PC-9 (cell line): ENCODE measurements around the gene SBF2. TPM values are rescaled to one million over a fixed set of nuclear protein-coding genes. Genes with fewer than 3 reads are reported as not detected.
"Not testable (repeated sequence)": the region's sequence is repeated elsewhere in the genome, so short reads cannot be mapped to it uniquely, and the experiment has no call there.

ENCODE experiments used
- BruUV-seq: library from RNA; stranded (reverse); fragments of 400-500 nt; replicated peaks from 2 replicates; lab custom pipeline; 2021; lab: Mats Ljungman, UMichigan
- CTCF ChIA-PET: fragments of 300-600 bp; sonication (Branson Sonifier 250); formaldehyde crosslinking; loops from one replicate; lab custom pipeline; 2022; ENCODE audit warnings: antibody characterized with exemption; lab: Charles Lee
- POLR2A ChIA-PET: fragments of 300-600 bp; sonication (Branson Sonifier 250); formaldehyde crosslinking; loops from one replicate; lab custom pipeline; 2022; ENCODE audit warnings: antibody characterized with exemption; ENCODE audit not compliant: unreplicated experiment; lab: Charles Lee
- DNase-seq, 2 experiments: peaks; one replicate each; pipeline versions ENCODE4 v3.0.0 to v3.0.0-alpha.2; 2015 to 2022; ENCODE audit warnings: mixed read lengths in 1 of 2
- H2AFZ ChIP-seq: fragments of 200-600 bp; sonication (generic); 2 replicates; pipeline ENCODE4 v1.8.1; 2017; ENCODE audit warnings: antibody characterized with exemption
- H3F3A ChIP-seq: fragments of 200-600 bp; sonication (generic); 2 replicates; pipeline ENCODE4 v1.8.1; 2017; ENCODE audit warnings: antibody characterized with exemption, mild to moderate bottlenecking, low read depth; ENCODE audit not compliant: insufficient read depth
- H3K27ac ChIP-seq: fragments of 200-600 bp; sonication (generic); 2 replicates; pipeline ENCODE4 v1.6.1; 2016; ENCODE audit warnings: mixed run types
- H3K27me3 ChIP-seq: fragments of 200-600 bp; sonication (generic); 2 replicates; pipeline ENCODE4 v1.6.1; 2016; ENCODE audit warnings: low read depth, mixed run types; ENCODE audit not compliant: insufficient read depth
- H3K36me3 ChIP-seq: fragments of 200-600 bp; sonication (generic); 2 replicates; pipeline ENCODE4 v1.6.1; 2016; ENCODE audit warnings: low read depth, mixed run types
- H3K4me1 ChIP-seq: fragments of 200-600 bp; sonication (generic); replicated peaks from 2 replicates; pipeline ENCODE4 v1.6.1; 2016; ENCODE audit warnings: mixed run types; ENCODE audit not compliant: insufficient read depth
- H3K4me2 ChIP-seq: fragments of 200-600 bp; sonication (generic); 2 replicates; pipeline ENCODE4 v1.6.1; 2017; ENCODE audit warnings: mixed run types
- H3K4me3 ChIP-seq: fragments of 200-600 bp; sonication (generic); 2 replicates; pipeline ENCODE4 v1.6.1; 2016; ENCODE audit warnings: mixed run types
- H3K79me2 ChIP-seq: fragments of 200-600 bp; sonication (generic); 2 replicates; pipeline ENCODE4 v1.6.1; 2017; ENCODE audit warnings: low read depth, mixed run types
- H3K9me2 ChIP-seq: fragments of 200-600 bp; sonication (generic); 2 replicates; pipeline ENCODE4 v1.8.1; 2017; ENCODE audit warnings: mild to moderate bottlenecking; ENCODE audit not compliant: insufficient read depth
- H3K9me3 ChIP-seq: fragments of 200-600 bp; sonication (generic); 2 replicates; pipeline ENCODE4 v1.8.1; 2016; ENCODE audit warnings: low read depth; ENCODE audit not compliant: insufficient read depth
- H4K20me1 ChIP-seq: fragments of 200-600 bp; sonication (generic); 2 replicates; pipeline ENCODE4 v1.8.1; 2017; ENCODE audit not compliant: insufficient read depth
- EZH2 ChIP-seq: fragments of 200-600 bp; sonication (generic); IDR thresholded peaks from 2 replicates; pipeline ENCODE4 v1.8.0; 2017; ENCODE audit warnings: antibody characterized with exemption, low read depth
- intact Hi-C: fragments of 100-400 bp; cut with micrococcal nuclease; formaldehyde crosslinking; loops from one replicate; pipeline ENCODE4 v1.10.0; 2022; ENCODE audit not compliant: unreplicated experiment
- total RNA-seq: library from RNA; stranded (reverse); gene quantifications from 2 replicates; pipeline ENCODE4 v1.2.3, GENCODE V29; 2021
- TF ChIP-seq, protein P1 (sequence below): fragments of 200-600 bp; sonication (generic); conservative IDR thresholded peaks from 2 replicates; pipeline ENCODE4 v1.6.1; 2017; ENCODE audit warnings: mixed run types, antibody characterized with exemption, mild to moderate bottlenecking, moderate library complexity

Gene SBF2
- total RNA-seq, 1 experiment from 2014 or later = 18.6 TPM

DNA sequence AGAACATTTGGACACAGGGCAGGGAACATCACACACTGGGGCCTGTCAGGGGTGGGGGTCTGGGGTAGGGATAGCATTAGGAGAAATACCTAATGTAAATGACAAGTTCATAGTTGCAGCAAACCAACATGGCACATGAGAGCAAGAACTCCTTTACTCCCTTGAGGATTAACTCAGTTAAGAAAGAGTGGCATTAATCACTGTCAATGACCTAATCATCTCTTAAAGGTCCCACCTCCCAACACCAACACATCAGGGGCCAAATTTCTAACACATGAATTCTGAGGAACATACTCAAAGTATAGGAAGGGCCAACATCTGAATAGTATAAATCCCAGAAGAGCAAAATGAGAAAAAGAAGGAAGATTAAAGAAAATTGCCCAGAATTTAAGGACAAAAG, 357.3 kb downstream of the SBF2 start:
- Histone ChIP-seq H3K4me1 (no peaks in the 10 kb centered on the region), H3K27ac (no peak overlapping the region), H3K27me3 (no peaks in the 10 kb centered on the region), H2AFZ (no peak overlapping the region), H3K4me3 (no peak overlapping the region), H3K9me3 (no peaks in the 10 kb centered on the region), H3K9me2 (no peaks in the 10 kb centered on the region), H3K79me2 (no peaks in the 10 kb centered on the region), H3F3A (no peaks in the 10 kb centered on the region), H4K20me1 (no peaks in the 10 kb centered on the region), H3K4me2 (no peak overlapping the region), H3K36me3 (no peaks in the 10 kb centered on the region)
- ChIA-PET CTCF (no interaction called here), POLR2A (no interaction called here)
- TF ChIP-seq, protein P1, sequence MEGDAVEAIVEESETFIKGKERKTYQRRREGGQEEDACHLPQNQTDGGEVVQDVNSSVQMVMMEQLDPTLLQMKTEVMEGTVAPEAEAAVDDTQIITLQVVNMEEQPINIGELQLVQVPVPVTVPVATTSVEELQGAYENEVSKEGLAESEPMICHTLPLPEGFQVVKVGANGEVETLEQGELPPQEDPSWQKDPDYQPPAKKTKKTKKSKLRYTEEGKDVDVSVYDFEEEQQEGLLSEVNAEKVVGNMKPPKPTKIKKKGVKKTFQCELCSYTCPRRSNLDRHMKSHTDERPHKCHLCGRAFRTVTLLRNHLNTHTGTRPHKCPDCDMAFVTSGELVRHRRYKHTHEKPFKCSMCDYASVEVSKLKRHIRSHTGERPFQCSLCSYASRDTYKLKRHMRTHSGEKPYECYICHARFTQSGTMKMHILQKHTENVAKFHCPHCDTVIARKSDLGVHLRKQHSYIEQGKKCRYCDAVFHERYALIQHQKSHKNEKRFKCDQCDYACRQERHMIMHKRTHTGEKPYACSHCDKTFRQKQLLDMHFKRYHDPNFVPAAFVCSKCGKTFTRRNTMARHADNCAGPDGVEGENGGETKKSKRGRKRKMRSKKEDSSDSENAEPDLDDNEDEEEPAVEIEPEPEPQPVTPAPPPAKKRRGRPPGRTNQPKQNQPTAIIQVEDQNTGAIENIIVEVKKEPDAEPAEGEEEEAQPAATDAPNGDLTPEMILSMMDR = no peak
- TF ChIP-seq EZH2 = no peak
- intact Hi-C loops = no loop called here
- no peak for DNase-seq
- BruUV-seq = no TSS peak

DNA sequence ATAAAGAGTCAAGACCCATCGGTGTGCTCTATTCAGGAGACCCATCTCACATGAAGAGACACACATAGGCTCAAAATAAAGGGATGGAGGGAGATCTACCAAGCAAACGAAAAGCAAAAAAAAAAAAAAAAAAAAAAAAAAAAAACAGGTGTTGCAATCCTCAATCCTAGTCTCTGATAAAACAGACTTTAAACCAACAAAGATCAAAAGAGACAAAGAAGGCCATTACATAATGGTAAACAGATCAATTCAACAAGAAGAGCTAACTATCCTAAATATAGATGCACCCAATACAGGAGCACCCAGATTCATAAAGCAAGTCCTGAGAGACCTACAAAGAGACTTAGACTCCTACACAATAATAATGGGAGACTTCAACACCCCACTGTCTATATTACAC, 361.2 kb downstream of the SBF2 start:
- BruUV-seq, H3K4me3 ChIP-seq, POLR2A ChIA-PET, H3F3A ChIP-seq, H3K9me3 ChIP-seq, intact Hi-C loops, H2AFZ ChIP-seq, H3K4me1 ChIP-seq, CTCF ChIA-PET, H3K9me2 ChIP-seq, H3K79me2 ChIP-seq, DNase-seq, H4K20me1 ChIP-seq, H3K27me3 ChIP-seq, H3K4me2 ChIP-seq, H3K36me3 ChIP-seq, H3K27ac ChIP-seq: not testable (repeated sequence)

DNA sequence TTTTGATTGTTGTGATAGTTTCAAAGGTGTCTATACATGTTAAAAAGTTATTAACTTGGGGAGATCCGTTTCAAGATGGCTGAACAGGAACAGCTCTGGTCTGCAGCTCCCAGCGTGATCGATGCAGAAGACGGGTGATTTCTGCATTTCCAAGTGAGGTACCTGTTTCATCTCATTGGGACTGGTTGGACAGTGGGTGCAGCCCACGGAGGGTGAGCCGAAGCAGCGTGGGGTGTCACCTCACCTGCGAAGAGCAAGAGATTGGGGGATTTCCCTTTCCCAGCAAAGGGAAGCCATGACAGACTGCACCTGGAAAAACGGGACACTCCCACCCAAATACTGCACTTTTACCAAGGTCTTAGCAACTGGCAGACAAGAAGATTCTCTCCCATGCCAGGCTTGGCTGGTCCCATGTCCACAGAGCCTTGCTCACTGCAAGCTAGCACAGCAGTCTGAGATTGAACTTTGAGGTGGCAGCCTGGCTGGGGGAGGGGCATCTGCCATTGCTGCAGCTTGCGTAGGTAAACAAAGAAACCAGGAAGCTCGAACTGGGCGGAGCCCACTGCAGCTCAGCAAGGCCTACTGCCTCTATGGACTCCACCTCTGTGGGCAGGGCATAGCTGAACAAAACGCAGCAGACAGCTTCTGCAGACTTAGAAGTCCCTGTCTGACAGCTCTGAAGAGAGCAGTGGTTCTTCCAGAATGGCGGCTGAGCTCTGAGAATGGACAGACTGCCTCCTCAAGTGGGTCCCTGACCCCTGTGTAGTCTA, 363.3 kb downstream of the SBF2 start:
- H3K4me2 ChIP-seq, POLR2A ChIA-PET, H3F3A ChIP-seq, H4K20me1 ChIP-seq, H3K79me2 ChIP-seq, H3K9me3 ChIP-seq, H3K27me3 ChIP-seq, intact Hi-C loops, BruUV-seq, DNase-seq, H3K9me2 ChIP-seq, H3K27ac ChIP-seq, H3K36me3 ChIP-seq, H3K4me1 ChIP-seq, H2AFZ ChIP-seq, CTCF ChIA-PET, H3K4me3 ChIP-seq: not testable (repeated sequence)

DNA sequence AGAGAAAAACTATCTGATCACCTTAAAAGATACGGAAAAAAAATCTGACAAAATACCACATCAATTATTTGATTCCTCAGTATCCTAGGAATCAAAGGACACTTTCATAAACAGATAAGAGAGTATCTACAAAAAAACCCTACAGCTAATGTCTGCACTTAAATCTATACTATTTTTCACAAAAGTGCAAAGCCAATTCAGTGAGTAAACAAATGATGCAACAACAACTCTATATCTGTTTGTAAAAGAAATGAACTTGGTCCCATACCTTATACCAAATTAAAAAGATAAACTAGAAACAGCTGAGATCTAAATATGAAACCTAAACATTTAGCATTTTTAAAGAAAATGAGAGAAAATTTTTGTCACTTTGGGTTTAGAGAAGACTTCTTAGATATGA, 366.3 kb downstream of the SBF2 start:
- no TSS peak for BruUV-seq
- TF ChIP-seq EZH2 = no peak
- TF ChIP-seq, protein P1 = no peak
- Histone ChIP-seq H2AFZ (no peak overlapping the region), H3F3A (no peaks in the 10 kb centered on the region), H3K4me2 (no peak overlapping the region), H3K9me3 (no peaks in the 10 kb centered on the region), H3K4me3 (no peak overlapping the region), H3K27ac (no peak overlapping the region), H3K79me2 (no peaks in the 10 kb centered on the region), H4K20me1 (no peaks in the 10 kb centered on the region), H3K27me3 (no peaks in the 10 kb centered on the region), H3K36me3 (no peaks in the 10 kb centered on the region), H3K4me1 (no peaks in the 10 kb centered on the region), H3K9me2 (no peaks in the 10 kb centered on the region)
- ChIA-PET CTCF (no interaction called here), POLR2A (no interaction called here)
- DNase-seq = no peak
- intact Hi-C loops = no loop called here
